Effector CD8-positive, alpha-beta T cell (primary cell): ENCODE results near the gene OR1K1.
"Not testable (repeated sequence)": the region's sequence is repeated elsewhere in the genome, so short reads cannot be mapped to it uniquely, and the experiment has no call there.

Experiments used
- DNase-seq: peaks from one replicate; lab custom pipeline; 2025; lab: John Stamatoyannopoulos, UW

The OR1K1 gene

DNA sequence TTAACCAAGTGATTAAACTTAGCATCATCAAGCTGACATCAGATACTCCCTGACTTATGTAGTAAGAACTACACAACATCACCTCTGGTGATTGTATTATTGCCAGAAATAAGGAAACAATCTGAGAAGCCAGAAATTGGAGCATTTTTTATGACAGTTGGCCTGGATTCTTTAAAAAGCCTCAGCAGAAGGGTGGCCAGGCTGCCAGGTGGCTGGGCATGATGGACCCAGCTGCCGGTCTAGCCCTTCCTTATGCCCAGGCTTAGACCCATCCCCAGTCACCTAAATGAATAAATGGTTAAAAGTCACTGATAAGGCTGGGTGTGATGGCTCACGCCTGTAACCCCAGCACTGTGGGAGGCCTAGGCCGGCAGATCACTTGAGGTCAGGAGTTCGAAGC, 12.8 kb downstream of the OR1K1 start:
- no peak for DNase-seq

DNA sequence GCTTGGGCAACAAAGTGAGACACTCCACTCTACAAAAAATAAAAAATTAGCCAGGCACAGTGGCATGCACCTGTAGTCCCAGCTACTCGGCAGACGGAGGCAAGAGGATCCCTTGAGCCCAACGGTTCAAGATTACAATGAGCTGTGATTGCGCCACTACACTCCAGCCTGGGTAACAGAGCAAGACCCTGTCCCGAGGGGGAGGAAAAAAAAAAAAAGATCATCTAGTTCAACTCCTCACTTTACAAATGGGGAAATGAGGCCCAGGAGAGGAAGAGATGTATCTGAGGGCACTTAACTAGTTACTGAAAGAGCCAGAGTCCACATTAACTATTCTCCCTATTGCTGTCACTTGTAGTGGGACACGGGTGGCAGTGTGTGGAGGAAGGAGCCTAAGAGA, 14.6 kb downstream of the OR1K1 start:
- DNase-seq, result no peak

DNA sequence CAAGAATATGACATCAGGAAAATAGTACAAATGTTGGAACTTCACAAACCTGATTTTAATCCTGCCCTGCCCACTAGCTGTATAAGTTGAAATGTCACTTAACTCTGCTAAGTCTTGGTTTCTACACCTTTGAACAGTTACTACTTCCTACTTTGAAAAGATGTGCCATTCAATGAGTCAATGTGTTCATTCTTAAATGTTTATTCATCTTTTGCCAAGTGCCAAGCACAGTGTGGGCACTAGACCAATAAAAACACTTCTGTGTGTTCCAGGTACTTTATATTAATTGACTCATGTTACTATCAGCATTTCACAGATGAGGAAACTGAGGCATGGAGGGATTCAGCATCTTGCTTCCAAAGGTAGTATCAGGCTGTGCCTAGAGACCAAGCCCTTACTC, 15.6 kb downstream of the OR1K1 start:
- no peak for DNase-seq

DNA sequence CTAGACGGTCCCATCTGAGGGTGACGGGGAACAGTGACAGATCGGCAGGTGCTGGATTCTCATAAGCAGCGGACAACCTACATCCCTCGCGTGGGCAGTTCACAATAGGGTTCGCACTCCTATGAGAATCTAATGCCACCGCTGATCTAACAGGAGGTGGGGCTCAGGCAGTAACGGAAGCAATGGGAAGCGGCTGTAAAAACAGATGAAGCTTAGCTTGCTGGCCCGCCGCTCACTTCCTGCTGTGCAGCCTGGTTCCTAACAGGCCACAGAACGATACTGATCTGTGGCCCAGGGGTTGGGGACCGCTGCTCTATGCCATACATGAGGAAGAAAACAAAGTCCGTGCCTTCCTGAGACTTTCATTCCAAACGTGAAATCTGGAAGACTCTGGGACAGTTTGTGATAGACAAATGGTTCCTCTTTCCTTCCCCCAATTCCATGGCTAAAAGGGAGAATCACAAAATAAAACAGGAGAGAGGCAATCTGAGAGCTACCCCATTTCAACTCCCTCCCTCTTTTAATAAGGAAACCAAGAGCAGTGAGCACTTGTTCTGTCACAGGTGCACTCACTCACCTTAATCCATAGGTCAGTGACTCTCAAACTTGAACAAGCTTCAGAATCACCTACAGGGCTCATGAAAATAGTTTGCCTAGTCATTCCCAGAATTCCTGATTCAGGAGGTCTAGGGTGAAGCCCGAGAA, 16.4 kb downstream of the OR1K1 start:
- DNase-seq, result no peak

DNA sequence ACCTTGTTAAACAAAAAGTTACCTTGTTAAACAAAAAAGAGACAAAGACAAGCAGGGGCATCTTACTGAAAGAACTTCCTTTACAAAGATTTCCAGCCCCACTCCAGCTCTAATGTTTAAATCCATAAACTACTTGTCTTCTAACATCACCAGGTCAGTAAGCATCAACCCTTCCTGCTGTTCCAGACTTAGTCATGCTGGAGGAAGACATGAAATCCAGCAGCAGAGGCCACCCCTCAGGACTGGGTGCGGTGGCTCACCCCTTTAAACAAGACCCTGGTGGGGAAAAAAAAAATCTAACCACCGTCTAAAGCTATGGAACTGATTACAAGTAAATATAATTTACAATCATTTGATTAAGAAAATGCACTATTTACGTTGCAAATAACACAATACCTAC, 19.4 kb downstream of the OR1K1 start:
- no peak for DNase-seq

DNA sequence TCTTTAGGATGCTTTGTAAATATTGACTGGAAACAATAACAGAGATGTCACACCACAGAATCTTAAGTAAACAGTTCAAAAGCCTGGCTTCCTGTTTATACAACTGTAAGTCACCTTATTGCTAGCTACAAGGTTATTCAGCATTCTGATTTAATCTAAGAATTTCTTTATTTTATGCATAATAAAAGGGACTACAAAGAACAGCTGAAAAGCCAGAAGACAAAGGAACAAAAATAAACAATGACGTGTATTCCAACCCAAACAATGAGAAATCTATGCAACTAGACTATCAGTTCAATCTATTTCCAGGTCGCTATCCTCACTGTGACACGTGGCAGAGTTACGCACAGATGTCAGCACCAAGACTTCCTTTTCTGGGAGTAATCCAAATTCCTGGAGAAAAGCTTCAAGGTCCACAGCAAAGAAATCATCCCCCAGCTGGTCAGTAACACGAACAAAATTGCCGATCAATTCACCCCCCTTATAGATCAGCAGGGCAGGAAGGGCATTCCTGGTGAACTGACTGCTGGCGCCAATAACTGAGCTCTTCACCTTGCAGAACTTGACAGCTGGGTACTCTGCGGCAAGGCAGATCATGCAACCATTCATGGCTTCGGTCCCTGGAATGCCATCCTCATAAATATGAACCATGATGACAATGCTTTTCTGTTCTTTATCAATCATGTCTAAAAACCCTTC, 20.0 kb downstream of the OR1K1 start:
- DNase-seq, result no peak

DNA sequence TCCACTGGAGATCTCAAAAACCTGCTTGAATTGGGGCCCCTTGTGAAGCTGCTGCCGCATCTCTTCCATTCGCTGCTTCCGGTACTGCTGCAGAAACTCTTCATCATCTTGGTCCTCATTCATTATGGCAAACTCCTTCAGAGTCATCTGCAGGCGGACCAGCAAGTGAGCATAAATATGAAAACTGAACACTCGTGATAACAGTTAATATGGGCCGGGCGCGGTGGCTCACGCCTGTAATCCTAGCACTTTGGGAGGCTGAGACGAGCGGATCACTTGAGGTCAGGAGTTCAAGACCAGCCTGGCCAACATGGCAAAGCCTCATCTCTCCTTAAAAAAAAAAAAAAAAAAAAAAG, 20.5 kb downstream of the OR1K1 start:
- no peak for DNase-seq

DNA sequence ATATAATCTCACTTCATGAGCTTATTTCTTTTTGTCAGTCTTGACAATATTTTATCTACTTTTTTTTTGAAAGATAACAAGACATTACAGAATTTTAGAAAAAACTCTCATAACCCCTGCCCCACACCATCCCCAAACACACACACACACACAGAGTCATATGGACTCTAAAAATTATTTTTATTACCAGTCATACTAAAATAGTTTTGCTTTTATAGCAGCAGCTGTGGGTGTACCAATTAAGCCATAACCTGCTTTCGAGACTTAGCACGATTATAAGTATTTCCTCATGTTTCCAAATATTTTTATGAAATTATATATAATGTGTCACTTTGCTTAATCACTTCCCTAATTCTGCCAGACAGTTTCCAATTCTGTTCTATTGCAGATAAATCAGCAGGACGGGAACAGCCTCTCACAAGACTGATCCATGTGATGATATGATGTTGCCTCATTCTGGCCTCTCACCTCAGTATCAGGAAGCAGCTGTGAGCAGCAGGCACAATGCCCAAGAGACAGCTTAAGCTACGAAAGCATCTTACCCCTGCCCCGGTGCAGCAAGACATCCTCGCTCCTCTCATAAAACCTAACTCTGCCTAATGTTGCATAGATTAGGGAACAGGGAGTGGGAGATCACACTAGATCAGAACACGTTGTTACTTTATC, 21.5 kb downstream of the OR1K1 start:
- no peak for DNase-seq

DNA sequence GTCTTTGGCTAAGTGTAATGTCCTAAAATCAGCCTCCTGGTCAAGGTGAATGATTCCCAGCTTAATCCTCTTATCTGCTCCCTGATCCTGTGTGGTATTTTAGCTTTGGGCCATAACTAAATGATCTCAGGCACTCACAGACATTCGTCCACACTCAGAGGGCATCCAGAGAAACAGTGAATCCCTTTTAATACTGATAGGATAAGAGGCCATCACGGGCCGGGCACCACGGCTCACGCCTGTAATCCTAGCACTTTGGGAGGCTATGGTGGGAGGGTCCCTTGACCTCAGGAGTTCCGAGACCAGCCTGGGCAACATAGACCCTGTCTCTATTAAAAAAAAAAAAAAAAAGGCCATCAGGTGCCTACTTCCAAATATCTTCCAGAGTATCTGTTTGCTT, 22.1 kb downstream of the OR1K1 start:
- DNase-seq, result no peak

DNA sequence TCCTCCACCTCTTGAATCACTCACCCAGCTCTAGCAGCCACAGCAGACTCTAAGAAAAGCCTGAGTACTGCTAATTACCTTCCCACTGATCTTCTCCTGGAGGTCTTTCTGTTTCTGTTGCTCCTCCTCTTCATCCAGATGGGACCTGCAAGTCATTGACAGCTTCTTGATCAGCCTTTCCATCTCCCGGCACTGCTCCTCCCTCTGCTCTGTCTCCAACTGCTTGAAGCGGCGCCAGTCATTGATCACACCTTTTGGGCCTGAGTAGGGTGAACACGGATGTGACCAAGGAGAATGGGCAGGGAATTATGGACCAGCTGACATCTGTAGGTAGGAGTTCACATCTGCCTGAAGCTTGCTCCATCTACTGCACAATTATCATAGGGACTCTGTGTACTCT, 23.0 kb downstream of the OR1K1 start:
- no peak for DNase-seq

DNA sequence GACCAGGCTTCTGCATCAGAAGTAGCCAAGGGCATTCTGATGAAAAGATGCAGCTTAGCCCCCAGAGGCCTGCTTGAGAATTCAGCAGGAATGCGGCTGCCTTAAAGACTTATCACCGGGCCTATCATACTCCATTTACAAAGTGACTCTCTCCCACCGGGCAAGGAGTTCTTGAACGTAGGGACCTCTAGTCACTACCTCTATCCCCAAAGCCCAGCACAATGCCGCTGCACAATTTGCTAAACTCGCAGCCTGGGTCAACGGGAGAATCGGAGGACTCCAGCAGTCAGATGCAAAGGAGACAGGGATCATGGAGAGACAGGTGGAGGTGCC, 27.8 kb downstream of the OR1K1 start:
- DNase-seq, result no peak

DNA sequence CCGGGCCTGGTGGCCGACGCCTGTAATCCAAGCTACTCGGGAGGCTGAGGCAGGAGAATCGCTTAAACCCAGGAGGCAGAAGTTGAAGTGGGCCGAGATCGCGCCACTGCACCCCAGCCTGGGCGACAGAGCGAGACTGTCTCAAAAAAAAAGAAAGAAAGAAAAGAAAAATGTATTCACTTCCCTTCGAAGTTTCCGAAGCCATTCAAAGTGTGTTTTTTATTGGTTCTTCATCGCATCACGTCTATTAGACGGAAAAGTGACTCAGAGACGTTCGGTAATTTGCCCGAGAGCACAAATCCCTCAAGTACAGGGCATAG, 29.0 kb downstream of the OR1K1 start:
- not testable (repeated sequence) for DNase-seq

DNA sequence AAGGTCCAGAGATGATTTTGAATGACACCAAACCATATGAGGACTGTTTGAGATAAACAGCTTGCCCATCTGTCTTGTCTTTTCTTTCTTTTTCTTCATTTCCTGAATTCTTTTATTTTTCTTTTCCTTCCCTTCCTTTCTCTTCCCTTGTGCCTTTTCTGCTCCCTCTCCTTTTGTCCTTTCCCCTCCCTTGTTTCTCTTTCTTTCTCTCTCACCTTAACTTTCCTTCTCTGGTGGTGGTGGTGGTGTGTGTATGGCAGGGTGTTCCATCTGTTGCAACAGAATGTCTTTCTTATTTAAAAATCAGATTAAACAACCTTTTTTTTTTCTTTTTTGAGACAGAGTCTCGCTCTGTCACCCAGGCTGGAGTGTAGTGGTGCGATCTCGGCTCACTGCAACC, 32.3 kb downstream of the OR1K1 start:
- no peak for DNase-seq

DNA sequence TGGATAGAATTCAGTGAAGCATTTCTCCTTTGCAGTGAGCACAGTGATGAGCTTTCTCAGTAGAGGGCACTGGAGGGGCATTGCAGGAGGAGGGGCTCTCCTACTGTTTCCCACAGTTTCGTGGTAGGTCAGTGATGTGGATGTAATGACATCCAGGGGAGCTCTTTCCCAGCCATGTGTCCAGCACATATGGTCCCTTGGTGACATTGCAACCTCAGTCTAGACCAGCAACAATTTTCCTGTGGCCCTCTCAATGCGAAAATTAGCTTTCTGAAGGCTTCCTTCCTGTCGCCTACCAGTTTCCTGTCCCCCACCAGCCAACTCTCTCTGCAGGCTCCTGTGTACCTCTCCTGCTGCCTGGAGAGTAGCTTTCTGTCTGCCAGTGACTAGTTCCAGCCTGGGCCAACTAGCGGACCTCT, 35.4 kb downstream of the OR1K1 start:
- no peak for DNase-seq

DNA sequence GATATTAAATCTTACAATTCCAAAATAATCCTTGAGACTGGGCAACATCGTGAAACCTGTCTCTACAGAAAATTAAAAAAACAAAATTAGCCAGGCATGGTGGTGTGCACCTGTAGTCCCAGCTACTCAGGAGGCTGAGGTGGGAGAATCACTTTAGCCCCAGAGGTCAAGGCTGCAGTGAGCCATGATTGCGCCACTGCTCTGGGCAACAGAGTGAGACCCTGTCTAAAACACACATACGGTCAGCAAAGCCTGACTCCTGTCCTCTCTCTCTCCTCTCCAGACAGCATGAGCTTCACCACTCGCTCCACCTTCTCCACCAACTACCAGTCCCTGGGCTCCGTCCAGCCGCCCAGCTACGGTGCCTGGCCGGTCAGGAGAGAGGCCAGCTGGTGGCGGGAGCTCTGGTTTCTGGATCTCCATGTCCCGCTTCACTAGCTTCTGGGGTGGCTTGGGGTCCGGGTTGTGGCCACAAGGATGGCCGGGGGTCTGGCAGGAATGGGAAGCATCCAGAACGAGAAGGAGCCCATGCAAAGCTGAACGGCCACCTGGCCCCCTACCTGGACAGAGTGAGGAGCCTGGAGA, 37.4 kb downstream of the OR1K1 start:
- no peak for DNase-seq

DNA sequence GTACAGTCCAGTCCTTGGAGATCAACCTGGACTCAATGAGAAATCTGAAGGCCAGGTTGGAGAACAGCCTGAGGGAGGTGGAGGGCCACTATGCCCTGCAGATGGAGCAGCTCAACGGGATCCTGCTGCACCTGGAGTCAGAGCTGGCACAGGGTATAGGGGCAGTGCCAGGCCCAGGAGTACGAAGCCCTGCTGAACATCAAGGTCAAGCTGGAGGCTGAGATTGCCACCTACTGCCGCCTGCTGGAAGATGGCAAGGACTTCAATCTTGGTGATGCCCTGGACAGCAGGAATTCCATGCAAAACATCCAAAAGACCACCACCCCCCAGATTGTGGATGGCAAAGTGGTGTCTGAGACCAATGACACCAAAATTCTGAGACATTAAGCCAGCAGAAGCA, 38.5 kb downstream of the OR1K1 start:
- DNase-seq, result not testable (repeated sequence)

DNA sequence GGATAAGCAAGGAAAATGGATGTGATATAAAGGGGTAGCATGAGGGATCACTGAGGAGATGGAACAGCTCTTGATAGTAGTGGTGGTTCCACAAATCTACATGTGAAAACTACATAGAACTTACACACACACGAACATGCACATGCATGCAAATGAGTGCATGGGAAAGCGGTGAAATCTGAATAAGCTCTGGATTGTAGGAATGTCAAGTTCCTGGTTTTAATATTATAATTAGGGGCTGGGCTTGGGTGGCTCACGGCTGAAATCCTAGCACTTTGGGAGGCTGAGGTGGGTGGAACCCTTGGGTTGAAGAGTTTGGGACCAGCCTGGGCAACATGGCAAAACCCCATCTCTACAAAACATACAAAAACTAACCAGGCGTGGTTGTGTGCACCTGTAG, 41.6 kb downstream of the OR1K1 start:
- DNase-seq, result no peak

DNA sequence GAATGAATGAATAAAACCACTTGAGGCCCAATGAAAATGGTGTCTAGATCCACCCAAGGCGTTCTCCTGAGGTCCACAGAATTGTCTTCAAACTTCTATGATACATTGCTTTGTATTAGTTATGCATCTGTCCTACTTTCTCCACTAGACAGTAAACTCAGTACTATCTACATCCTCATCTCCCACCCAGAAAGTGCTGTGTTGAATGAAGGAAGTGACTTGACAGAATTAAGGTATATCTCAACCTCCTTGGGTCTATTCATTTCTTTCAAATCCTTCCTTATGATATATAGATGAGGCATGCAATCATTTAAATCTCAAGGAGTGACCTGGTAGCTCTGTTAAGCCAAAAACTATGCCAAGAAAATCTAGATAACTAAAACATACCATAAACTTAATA, 44.2 kb downstream of the OR1K1 start:
- DNase-seq, result no peak

DNA sequence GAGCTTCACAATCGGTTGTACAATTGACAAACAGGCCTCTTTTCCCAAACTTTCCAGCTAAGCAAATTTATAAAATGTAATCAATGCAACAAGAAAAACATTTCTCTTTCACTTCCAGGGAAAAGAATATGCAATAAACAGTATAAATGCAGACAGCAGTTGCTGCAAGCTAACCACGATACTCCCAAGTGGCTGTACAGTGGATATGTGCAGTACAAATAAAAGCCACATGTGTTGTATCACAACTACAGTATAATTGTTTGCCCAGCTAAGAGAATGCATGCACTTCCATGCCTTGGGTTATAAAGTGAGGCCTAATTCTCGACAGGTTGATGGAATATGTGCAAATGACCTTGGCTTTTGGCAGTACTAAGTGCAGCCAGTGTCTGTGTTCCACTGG, 45.2 kb downstream of the OR1K1 start:
- no peak for DNase-seq

DNA sequence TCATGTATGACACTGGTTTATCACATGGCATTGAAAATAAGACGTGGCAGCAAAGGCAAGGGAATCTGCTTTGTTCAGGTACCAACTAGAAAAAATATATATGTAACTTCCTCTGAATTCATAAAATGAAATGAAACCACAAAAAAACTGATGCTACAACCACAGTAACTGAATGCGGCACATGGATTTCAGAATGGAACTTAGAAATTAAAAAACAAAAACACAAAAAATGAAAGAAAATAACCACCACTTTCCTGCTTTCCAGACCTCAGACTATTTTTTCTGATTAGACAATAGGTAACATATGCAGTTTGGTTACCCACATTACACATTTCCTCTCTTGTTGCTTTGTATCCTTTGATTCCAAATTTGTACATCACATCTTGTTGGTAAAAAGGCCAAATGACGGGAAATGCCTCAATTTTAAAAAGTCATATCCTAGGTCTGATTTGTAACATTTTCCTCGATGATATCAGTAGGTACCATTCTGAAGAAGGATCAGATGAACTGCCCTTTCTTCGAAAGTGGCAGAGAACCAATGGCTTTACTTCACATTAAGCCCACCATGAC, 46.5 kb downstream of the OR1K1 start:
- no peak for DNase-seq

DNA sequence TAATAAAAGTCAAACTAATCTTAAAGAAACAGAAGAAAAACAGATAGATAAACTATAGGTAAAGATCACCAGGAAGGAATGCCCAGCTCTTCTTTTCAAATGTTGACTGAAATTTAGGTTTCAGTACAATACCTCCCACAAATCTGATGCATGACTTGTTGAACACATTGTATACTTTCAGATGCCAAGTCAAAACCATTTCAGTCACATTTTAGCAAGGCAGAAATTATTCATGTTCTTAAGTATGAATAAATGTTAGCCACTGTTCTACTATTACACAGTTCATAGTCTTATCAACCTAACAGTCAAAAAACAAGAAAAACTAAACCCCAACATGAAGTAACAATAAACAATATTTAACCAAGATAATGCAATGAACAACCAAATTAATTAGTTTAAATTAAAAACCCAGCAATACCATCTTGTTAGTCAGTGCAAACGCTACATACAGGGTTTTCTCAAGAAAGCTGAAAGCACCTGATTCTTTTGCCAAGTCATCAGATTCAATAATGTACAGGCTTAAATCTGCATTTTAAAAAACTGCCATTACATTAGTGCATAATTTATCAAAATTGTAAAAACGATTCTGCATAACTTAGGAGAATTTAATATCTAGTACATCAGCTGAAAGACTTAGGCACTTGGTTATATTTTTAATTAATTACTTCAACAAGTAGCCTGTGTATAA, 48.5 kb downstream of the OR1K1 start:
- no peak for DNase-seq
